ENCODE measurements around the gene SPRR3.

The SPRR3 gene

GRCh38 chr1:152959273-152959672 lies 42.3 kb upstream of the SPRR3 start:
- Histone ChIP-seq H3K4me2 (ENCODE audit: insufficient read depth, low read length, poor library complexity, severe bottlenecking) (no peak overlapping the region), H3K36me3 (replicated peaks in 1 of 2; ENCODE audit: control insufficient read depth in 2 of 2, insufficient read depth in 2 of 2, low read length in 2 of 2) (no peaks in the 10 kb centered on the region), H3K4me3 (ENCODE audit: low read length in 2 of 2) (no peak overlapping the region), H3K14ac (ENCODE audit: low read length) (no peak overlapping the region), H3K9ac (ENCODE audit: low read depth, low read length, poor library complexity) (no peak overlapping the region), H2AFZ (ENCODE audit: low read length) (no peak overlapping the region), H3K4ac (ENCODE audit: low read length) (no peak overlapping the region), H3K27me3 (ENCODE audit: control insufficient read depth in 3 of 3, insufficient read depth in 3 of 3, low read depth in 1 of 3, low read length in 3 of 3) (no peaks in the 10 kb centered on the region), H3K79me1 (ENCODE audit: low read depth, low read length) (no peaks in the 10 kb centered on the region), H3K4me1 (ENCODE audit: control insufficient read depth in 2 of 2, insufficient read depth in 1 of 2, low read depth in 1 of 2, low read length in 2 of 2) (no peaks in the 10 kb centered on the region), H2BK12ac (ENCODE audit: low read length) (no peak overlapping the region), H4K91ac (ENCODE audit: low read depth, low read length, poor library complexity) (no peak overlapping the region), H2AK5ac (ENCODE audit: low read depth, low read length) (no peak overlapping the region), H2BK120ac (ENCODE audit: low read depth, low read length) (no peak overlapping the region), H3K9me3 (replicated peaks in 1 of 2; ENCODE audit: control insufficient read depth in 2 of 2, insufficient read depth in 1 of 2, low read depth in 1 of 2, low read length in 2 of 2) (no peaks in the 10 kb centered on the region), H4K8ac (ENCODE audit: low read depth, low read length) (no peak overlapping the region), H2BK15ac (ENCODE audit: low read length) (no peak overlapping the region), H3K18ac (ENCODE audit: low read length) (no peak overlapping the region), H3K27ac (replicated peaks; ENCODE audit: low read length) (no peak overlapping the region), H3K23ac (ENCODE audit: low read depth, low read length, poor library complexity) (no peak overlapping the region), H2BK5ac (ENCODE audit: low read length) (no peak overlapping the region)
- no peak for DNase-seq (ENCODE audit: low spot score)
- no CpG with 5 or more reads among the region's 3 CpGs for WGBS, 2 donors (ENCODE audit: extremely low coverage in 2 of 2, insufficient read length in 2 of 2, insufficient replicate concordance in 1 of 2)

DNA sequence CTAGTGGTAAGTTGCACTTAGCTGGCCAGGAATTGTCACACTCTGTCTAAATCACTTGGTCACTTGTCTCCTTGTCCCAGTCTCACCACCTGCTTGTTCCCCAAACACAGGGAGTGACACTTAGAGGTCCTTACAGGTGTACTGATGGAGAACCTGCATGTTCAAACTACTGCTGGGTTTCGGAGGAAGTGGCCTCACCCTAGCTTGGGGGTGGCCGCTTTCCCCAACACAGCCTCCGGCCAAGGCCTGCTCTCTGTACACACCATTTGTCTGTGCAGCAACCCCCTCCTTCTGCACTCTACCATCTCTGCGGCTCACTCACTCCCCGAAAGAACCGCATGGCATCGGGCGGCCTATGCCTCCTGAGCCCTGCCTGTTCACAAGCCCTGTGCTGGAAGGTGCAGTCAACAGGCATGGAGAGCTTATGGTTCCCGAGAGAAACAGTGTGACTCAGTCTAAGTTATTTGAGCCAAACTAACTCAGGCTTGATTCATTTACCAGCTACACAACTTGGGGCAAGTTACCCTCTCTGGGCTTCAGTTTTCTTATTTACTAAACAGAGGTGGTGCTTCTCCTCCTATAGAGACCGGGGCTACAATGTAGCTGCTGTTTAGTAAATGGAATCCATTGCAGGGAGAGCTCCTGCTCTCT lies 41.6 kb upstream of the SPRR3 start:
- no peaks in the 10 kb centered on the region for H3K79me1 ChIP-seq (ENCODE audit: low read depth, low read length)
- H3K14ac ChIP-seq (ENCODE audit: low read length) = no peak overlapping the region
- no peak overlapping the region for H2AFZ ChIP-seq (ENCODE audit: low read length)
- H4K8ac ChIP-seq (ENCODE audit: low read depth, low read length) = no peak overlapping the region
- no peak overlapping the region for H3K27ac ChIP-seq (replicated peaks; ENCODE audit: low read length)
- H3K36me3 ChIP-seq (replicated peaks in 1 of 2; ENCODE audit: control insufficient read depth in 2 of 2, insufficient read depth in 2 of 2, low read length in 2 of 2) = no peaks in the 10 kb centered on the region
- H2AK5ac ChIP-seq (ENCODE audit: low read depth, low read length) = no peak overlapping the region
- no CpG with 5 or more reads among the region's 10 CpGs for WGBS, 2 donors (ENCODE audit: extremely low coverage in 2 of 2, insufficient read length in 2 of 2, insufficient replicate concordance in 1 of 2)
- peak overlapping the region; percentile 20 for H4K91ac ChIP-seq (ENCODE audit: low read depth, low read length, poor library complexity)
- no peaks in the 10 kb centered on the region for H3K4me1 ChIP-seq (ENCODE audit: control insufficient read depth in 2 of 2, insufficient read depth in 1 of 2, low read depth in 1 of 2, low read length in 2 of 2)
- H2BK12ac ChIP-seq (ENCODE audit: low read length) = no peak overlapping the region
- no peak overlapping the region for H2BK5ac ChIP-seq (ENCODE audit: low read length)
- peak overlapping the region; percentile 27 for H3K9ac ChIP-seq (ENCODE audit: low read depth, low read length, poor library complexity)
- no peak overlapping the region for H3K4ac ChIP-seq (ENCODE audit: low read length)
- H3K4me3 ChIP-seq (ENCODE audit: low read length in 2 of 2) = no peak overlapping the region
- no peak overlapping the region for H3K23ac ChIP-seq (ENCODE audit: low read depth, low read length, poor library complexity)
- H2BK15ac ChIP-seq (ENCODE audit: low read length) = no peak overlapping the region
- no peak overlapping the region for H3K4me2 ChIP-seq (ENCODE audit: insufficient read depth, low read length, poor library complexity, severe bottlenecking)
- H3K18ac ChIP-seq (ENCODE audit: low read length) = no peak overlapping the region
- DNase-seq (ENCODE audit: low spot score) = no peak
- no peaks in the 10 kb centered on the region for H3K9me3 ChIP-seq (replicated peaks in 1 of 2; ENCODE audit: control insufficient read depth in 2 of 2, insufficient read depth in 1 of 2, low read depth in 1 of 2, low read length in 2 of 2)
- no peaks in the 10 kb centered on the region for H3K27me3 ChIP-seq (ENCODE audit: control insufficient read depth in 3 of 3, insufficient read depth in 3 of 3, low read depth in 1 of 3, low read length in 3 of 3)
- no peak overlapping the region for H2BK120ac ChIP-seq (ENCODE audit: low read depth, low read length)

- no CpG with 5 or more reads among the region's 10 CpGs for WGBS, 2 donors (ENCODE audit: extremely low coverage in 2 of 2, insufficient read length in 2 of 2, insufficient replicate concordance in 1 of 2)
- no peak for DNase-seq (ENCODE audit: low spot score)
These were observed 41.0 kb upstream of the SPRR3 start for GRCh38 chr1:152960452-152961044.

DNA sequence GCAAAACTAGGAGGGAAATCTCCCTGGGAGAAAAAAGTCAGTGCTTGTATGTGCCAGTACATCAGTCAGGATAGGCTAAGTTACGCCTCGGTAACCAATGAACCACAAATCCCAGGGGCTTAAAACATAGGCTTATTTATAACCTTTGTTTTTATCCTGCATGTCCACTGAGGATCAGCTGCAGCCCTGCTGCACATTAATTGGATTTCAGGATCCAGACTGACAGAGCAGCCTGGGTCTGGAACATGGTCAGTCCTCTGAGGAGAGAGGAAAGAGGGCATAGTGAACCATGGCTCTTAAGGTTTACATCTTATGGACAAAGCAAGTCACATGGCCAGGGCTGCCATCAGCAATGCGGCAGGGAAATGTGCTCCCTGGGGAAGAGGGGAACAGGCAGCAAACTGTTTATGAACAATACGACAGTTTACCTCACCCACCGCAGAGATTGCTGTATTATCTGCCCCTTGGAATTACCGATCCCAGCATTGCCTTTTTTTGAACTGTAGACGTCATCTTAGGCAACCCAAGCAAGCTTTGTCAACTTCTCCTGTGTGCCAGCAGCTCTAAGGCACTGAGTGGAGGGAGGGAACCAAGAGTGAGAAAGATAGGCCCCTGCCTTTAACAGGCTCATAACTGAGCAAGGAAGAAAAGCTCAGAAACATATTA lies 40.2 kb upstream of the SPRR3 start:
- Histone ChIP-seq H2AFZ (ENCODE audit: low read length) (no peak overlapping the region), H3K36me3 (replicated peaks in 1 of 2; ENCODE audit: control insufficient read depth in 2 of 2, insufficient read depth in 2 of 2, low read length in 2 of 2) (no peaks in the 10 kb centered on the region), H2BK15ac (ENCODE audit: low read length) (no peak overlapping the region), H3K9me3 (replicated peaks in 1 of 2; ENCODE audit: control insufficient read depth in 2 of 2, insufficient read depth in 1 of 2, low read depth in 1 of 2, low read length in 2 of 2) (no peaks in the 10 kb centered on the region), H3K79me1 (ENCODE audit: low read depth, low read length) (no peaks in the 10 kb centered on the region), H3K4me3 (ENCODE audit: low read length in 2 of 2) (no peak overlapping the region), H3K18ac (ENCODE audit: low read length) (no peak overlapping the region), H2AK5ac (ENCODE audit: low read depth, low read length) (no peak overlapping the region), H2BK12ac (ENCODE audit: low read length) (no peak overlapping the region), H3K23ac (ENCODE audit: low read depth, low read length, poor library complexity) (no peak overlapping the region), H3K4me2 (ENCODE audit: insufficient read depth, low read length, poor library complexity, severe bottlenecking) (no peak overlapping the region), H3K14ac (ENCODE audit: low read length) (no peak overlapping the region), H3K4ac (ENCODE audit: low read length) (no peak overlapping the region), H3K27ac (replicated peaks; ENCODE audit: low read length) (no peak overlapping the region), H3K4me1 (ENCODE audit: control insufficient read depth in 2 of 2, insufficient read depth in 1 of 2, low read depth in 1 of 2, low read length in 2 of 2) (no peaks in the 10 kb centered on the region), H4K91ac (ENCODE audit: low read depth, low read length, poor library complexity) (no peak overlapping the region), H2BK5ac (ENCODE audit: low read length) (no peak overlapping the region), H2BK120ac (ENCODE audit: low read depth, low read length) (no peak overlapping the region), H4K8ac (ENCODE audit: low read depth, low read length) (no peak overlapping the region), H3K9ac (ENCODE audit: low read depth, low read length, poor library complexity) (no peak overlapping the region), H3K27me3 (ENCODE audit: control insufficient read depth in 3 of 3, insufficient read depth in 3 of 3, low read depth in 1 of 3, low read length in 3 of 3) (no peaks in the 10 kb centered on the region)
- no peak for DNase-seq (ENCODE audit: low spot score)
- WGBS, 2 donors (ENCODE audit: extremely low coverage in 2 of 2, insufficient read length in 2 of 2, insufficient replicate concordance in 1 of 2) = no CpG with 5 or more reads among the region's 7 CpGs

More at GRCh38 chr1:152960452-152961044, 41.0 kb upstream of the SPRR3 start:
- Histone ChIP-seq H4K91ac (ENCODE audit: low read depth, low read length, poor library complexity) (no peak overlapping the region), H3K36me3 (replicated peaks in 1 of 2; ENCODE audit: control insufficient read depth in 2 of 2, insufficient read depth in 2 of 2, low read length in 2 of 2) (no peaks in the 10 kb centered on the region), H3K4me2 (ENCODE audit: insufficient read depth, low read length, poor library complexity, severe bottlenecking) (no peak overlapping the region), H3K9me3 (replicated peaks in 1 of 2; ENCODE audit: control insufficient read depth in 2 of 2, insufficient read depth in 1 of 2, low read depth in 1 of 2, low read length in 2 of 2) (no peaks in the 10 kb centered on the region), H2AFZ (ENCODE audit: low read length) (no peak overlapping the region), H2AK5ac (ENCODE audit: low read depth, low read length) (no peak overlapping the region), H3K27ac (replicated peaks; ENCODE audit: low read length) (no peak overlapping the region), H3K18ac (ENCODE audit: low read length) (peak overlapping the region; percentile 61), H2BK12ac (ENCODE audit: low read length) (peak overlapping the region; percentile 52), H3K4me1 (ENCODE audit: control insufficient read depth in 2 of 2, insufficient read depth in 1 of 2, low read depth in 1 of 2, low read length in 2 of 2) (no peaks in the 10 kb centered on the region), H3K4me3 (ENCODE audit: low read length in 2 of 2) (no peak overlapping the region), H2BK5ac (ENCODE audit: low read length) (no peak overlapping the region), H2BK15ac (ENCODE audit: low read length) (peak overlapping the region; percentile 31), H4K8ac (ENCODE audit: low read depth, low read length) (no peak overlapping the region), H3K9ac (ENCODE audit: low read depth, low read length, poor library complexity) (no peak overlapping the region), H2BK120ac (ENCODE audit: low read depth, low read length) (no peak overlapping the region), H3K4ac (ENCODE audit: low read length) (no peak overlapping the region), H3K14ac (ENCODE audit: low read length) (peak overlapping the region; percentile 6), H3K79me1 (ENCODE audit: low read depth, low read length) (no peaks in the 10 kb centered on the region), H3K27me3 (ENCODE audit: control insufficient read depth in 3 of 3, insufficient read depth in 3 of 3, low read depth in 1 of 3, low read length in 3 of 3) (no peaks in the 10 kb centered on the region), H3K23ac (ENCODE audit: low read depth, low read length, poor library complexity) (no peak overlapping the region)

Measured in neuronal stem cell (in vitro differentiated cells).